MM.1S (cell line): Measurements from ENCODE around the gene GAK.

Experiments used
- DNase-seq: peaks from one replicate; pipeline ENCODE4 v3.0.0-alpha.2; 2015
- H2AFZ ChIP-seq: fragments of 300-600 bp; sonication (generic); 2 replicates; pipeline ENCODE4 v1.6.0; 2016; ENCODE audit warnings: antibody characterized with exemption, low read length
- H3F3A ChIP-seq: fragments of 300-600 bp; sonication (generic); 2 replicates; pipeline ENCODE4 v1.6.1; 2016; ENCODE audit warnings: mild to moderate bottlenecking, antibody characterized with exemption, low read length, moderate library complexity, mixed read lengths; ENCODE audit not compliant: insufficient read depth
- H3K27ac ChIP-seq: fragments of 300-600 bp; sonication (generic); 2 replicates; pipeline ENCODE4 v1.5.1; 2016; ENCODE audit warnings: mild to moderate bottlenecking, low read length
- H3K27me3 ChIP-seq: fragments of 300-600 bp; sonication (generic); replicated peaks from 2 replicates; pipeline ENCODE4 v1.6.0; 2016; ENCODE audit warnings: low read length; ENCODE audit not compliant: insufficient read depth
- H3K36me3 ChIP-seq: fragments of 300-600 bp; sonication (generic); replicated peaks from 2 replicates; pipeline ENCODE4 v1.6.1; 2016; ENCODE audit warnings: mild to moderate bottlenecking, low read length, mixed read lengths; ENCODE audit not compliant: insufficient read depth
- H3K4me1 ChIP-seq: fragments of 300-600 bp; sonication (generic); 2 replicates; pipeline ENCODE4 v1.6.1; 2016; ENCODE audit warnings: low read length, mixed read lengths
- H3K4me2 ChIP-seq: fragments of 300-600 bp; sonication (generic); 2 replicates; pipeline ENCODE4 v1.6.0; 2016; ENCODE audit warnings: low read depth, low read length
- H3K4me3 ChIP-seq: fragments of 300-600 bp; sonication (generic); 2 replicates; pipeline ENCODE4 v1.5.1; 2016; ENCODE audit warnings: low read length, mixed read lengths
- H3K79me2 ChIP-seq: fragments of 300-600 bp; sonication (generic); 2 replicates; pipeline ENCODE4 v1.6.1; 2016; ENCODE audit warnings: mixed run types, low read length, mixed read lengths
- H3K9ac ChIP-seq: fragments of 300-600 bp; sonication (generic); 2 replicates; pipeline ENCODE4 v1.6.1; 2016; ENCODE audit warnings: low read length, mixed read lengths
- H3K9me2 ChIP-seq: fragments of 300-600 bp; sonication (generic); replicated peaks from 2 replicates; pipeline ENCODE4 v1.6.1; 2016; ENCODE audit warnings: mild to moderate bottlenecking, low read length, mixed read lengths; ENCODE audit not compliant: insufficient read depth
- H3K9me3 ChIP-seq: fragments of 300-600 bp; sonication (generic); replicated peaks from 2 replicates; pipeline ENCODE4 v1.6.1; 2016; ENCODE audit warnings: mild to moderate bottlenecking, low read length, mixed read lengths; ENCODE audit not compliant: insufficient read depth
- H4K20me1 ChIP-seq: fragments of 300-600 bp; sonication (generic); 2 replicates; pipeline ENCODE4 v1.6.1; 2016; ENCODE audit warnings: mild to moderate bottlenecking, low read length, moderate library complexity, mixed read lengths; ENCODE audit not compliant: insufficient read depth
- EZH2 ChIP-seq: fragments of 300-600 bp; sonication (generic); optimal IDR thresholded peaks from 2 replicates; pipeline ENCODE3; 2017; ENCODE audit warnings: low read depth, mild to moderate bottlenecking, antibody characterized with exemption, low read length, mixed read lengths
- EZH2phosphoT487 ChIP-seq: fragments of 300-600 bp; sonication (generic); IDR thresholded peaks from 2 replicates; pipeline ENCODE4 v1.6.1; 2018; ENCODE audit warnings: antibody characterized with exemption, low read length
- TF ChIP-seq, protein P1 (sequence below): fragments of 300-600 bp; sonication (generic); IDR thresholded peaks from 2 replicates; pipeline ENCODE4 v1.5.1; 2016; ENCODE audit warnings: antibody characterized with exemption, low read length, mixed read lengths

GAK gene

GRCh38 chr4:867526-868250 lies 64.4 kb downstream of the GAK start:
- H3K36me3 ChIP-seq: peaks cover 14% of the 10 kb centered on the region
- TF ChIP-seq EZH2 (no peak), EZH2phosphoT487 (no peak)
- TF ChIP-seq, protein P1, sequence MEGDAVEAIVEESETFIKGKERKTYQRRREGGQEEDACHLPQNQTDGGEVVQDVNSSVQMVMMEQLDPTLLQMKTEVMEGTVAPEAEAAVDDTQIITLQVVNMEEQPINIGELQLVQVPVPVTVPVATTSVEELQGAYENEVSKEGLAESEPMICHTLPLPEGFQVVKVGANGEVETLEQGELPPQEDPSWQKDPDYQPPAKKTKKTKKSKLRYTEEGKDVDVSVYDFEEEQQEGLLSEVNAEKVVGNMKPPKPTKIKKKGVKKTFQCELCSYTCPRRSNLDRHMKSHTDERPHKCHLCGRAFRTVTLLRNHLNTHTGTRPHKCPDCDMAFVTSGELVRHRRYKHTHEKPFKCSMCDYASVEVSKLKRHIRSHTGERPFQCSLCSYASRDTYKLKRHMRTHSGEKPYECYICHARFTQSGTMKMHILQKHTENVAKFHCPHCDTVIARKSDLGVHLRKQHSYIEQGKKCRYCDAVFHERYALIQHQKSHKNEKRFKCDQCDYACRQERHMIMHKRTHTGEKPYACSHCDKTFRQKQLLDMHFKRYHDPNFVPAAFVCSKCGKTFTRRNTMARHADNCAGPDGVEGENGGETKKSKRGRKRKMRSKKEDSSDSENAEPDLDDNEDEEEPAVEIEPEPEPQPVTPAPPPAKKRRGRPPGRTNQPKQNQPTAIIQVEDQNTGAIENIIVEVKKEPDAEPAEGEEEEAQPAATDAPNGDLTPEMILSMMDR: no peak
- DNase-seq: no peak
- no peak overlapping the region for H3K27ac ChIP-seq
- no peak overlapping the region for H3K9ac ChIP-seq
- H3K79me2 ChIP-seq: no peaks in the 10 kb centered on the region
- no peaks in the 10 kb centered on the region for H3K9me2 ChIP-seq
- H3K4me1 ChIP-seq: no peaks in the 10 kb centered on the region
- H4K20me1 ChIP-seq: no peaks in the 10 kb centered on the region
- H3K27me3 ChIP-seq: no peaks in the 10 kb centered on the region
- no peak overlapping the region for H3K4me3 ChIP-seq
- H3F3A ChIP-seq: no peaks in the 10 kb centered on the region
- no peak overlapping the region for H2AFZ ChIP-seq
- H3K9me3 ChIP-seq: no peaks in the 10 kb centered on the region
- H3K4me2 ChIP-seq: no peak overlapping the region

- Histone ChIP-seq H2AFZ (no peak overlapping the region), H3K4me1 (no peaks in the 10 kb centered on the region), H3K4me2 (no peak overlapping the region), H3K9me3 (no peaks in the 10 kb centered on the region), H3K27ac (no peak overlapping the region), H3K9ac (no peak overlapping the region), H3F3A (no peaks in the 10 kb centered on the region), H3K36me3 (peaks cover 14% of the 10 kb centered on the region), H3K79me2 (no peaks in the 10 kb centered on the region), H3K4me3 (no peak overlapping the region), H3K27me3 (no peaks in the 10 kb centered on the region), H4K20me1 (no peaks in the 10 kb centered on the region), H3K9me2 (no peaks in the 10 kb centered on the region)
- DNase-seq: no peak
- TF ChIP-seq, protein P1: no peak
- TF ChIP-seq EZH2phosphoT487 (no peak), EZH2 (no peak)
Measured at GRCh38 chr4:866761-867390, 65.2 kb downstream of the GAK start.

DNA sequence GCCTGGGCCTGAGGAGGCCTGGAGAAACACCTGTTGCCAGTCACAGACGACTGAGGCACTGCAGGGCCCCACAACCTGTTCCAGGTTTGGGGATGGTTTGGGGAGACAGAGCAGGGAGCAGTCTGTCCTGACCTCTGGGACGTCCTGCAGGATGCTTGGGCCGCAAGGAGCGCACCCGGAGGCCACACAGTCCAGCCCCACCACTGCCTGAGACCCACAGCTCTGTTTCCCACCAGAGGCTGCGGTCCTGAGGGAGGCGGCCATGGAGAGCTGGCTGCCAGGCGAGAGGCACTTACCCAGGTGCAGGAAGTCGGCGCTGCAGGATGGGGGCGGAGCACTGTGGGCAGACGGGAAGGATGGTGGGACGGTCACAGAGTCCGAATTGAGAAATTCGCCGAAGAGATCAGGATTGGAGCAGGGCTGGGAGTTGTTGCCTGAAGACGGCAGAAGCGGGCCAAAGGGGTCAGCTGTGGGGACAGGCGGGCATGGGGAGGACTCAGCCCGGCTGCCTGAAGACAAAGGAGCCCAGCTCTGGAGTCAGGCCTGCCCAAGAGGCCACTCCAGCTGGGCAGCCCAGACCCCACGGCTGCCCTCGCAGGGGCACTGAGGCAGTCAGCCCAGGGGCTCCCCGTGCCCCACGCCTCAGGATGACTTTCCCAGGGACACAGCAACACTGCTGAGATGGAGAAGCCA lies 65.9 kb downstream of the GAK start:
- Histone ChIP-seq H3K4me1 (no peaks in the 10 kb centered on the region), H3K4me3 (no peak overlapping the region), H3K27me3 (no peaks in the 10 kb centered on the region), H3K9me2 (no peaks in the 10 kb centered on the region), H3K9ac (no peak overlapping the region), H3F3A (no peaks in the 10 kb centered on the region), H3K27ac (no peak overlapping the region), H3K36me3 (peaks cover 14% of the 10 kb centered on the region), H3K9me3 (no peaks in the 10 kb centered on the region), H3K4me2 (no peak overlapping the region), H2AFZ (no peak overlapping the region), H4K20me1 (no peaks in the 10 kb centered on the region), H3K79me2 (no peaks in the 10 kb centered on the region)
- TF ChIP-seq, protein P1: no peak
- TF ChIP-seq EZH2: no peak
- no peak for DNase-seq
